Frontal cortex (tissue), 4 donors: ENCODE results near the gene ULK4. TPM values are rescaled to one million over a fixed set of nuclear protein-coding genes. Genes with fewer than 3 reads are reported as not detected.

ENCODE experiments used
- DNase-seq, 2 donors: peaks; one replicate each; pipeline ENCODE4 v3.0.0; 2012; ENCODE audit warnings: low spot score in 2 of 2
- FAIRE-seq: peaks from 2 replicates; lab custom pipeline; 2012; peaks lifted over from hg19 to GRCh38; lab: Jason Lieb, UNC
- total RNA-seq: library from RNA; depleted of rRNA; stranded (reverse); fragments of >200 nt; gene quantifications from one replicate; pipeline ENCODE4 v1.2.3, GENCODE V29; 2014
- donor health status: control.
- donor health status: control.
- donor health status: control.

The ULK4 gene
- total RNA-seq, 1 donor from 2014 or later = 17.5 TPM

DNA sequence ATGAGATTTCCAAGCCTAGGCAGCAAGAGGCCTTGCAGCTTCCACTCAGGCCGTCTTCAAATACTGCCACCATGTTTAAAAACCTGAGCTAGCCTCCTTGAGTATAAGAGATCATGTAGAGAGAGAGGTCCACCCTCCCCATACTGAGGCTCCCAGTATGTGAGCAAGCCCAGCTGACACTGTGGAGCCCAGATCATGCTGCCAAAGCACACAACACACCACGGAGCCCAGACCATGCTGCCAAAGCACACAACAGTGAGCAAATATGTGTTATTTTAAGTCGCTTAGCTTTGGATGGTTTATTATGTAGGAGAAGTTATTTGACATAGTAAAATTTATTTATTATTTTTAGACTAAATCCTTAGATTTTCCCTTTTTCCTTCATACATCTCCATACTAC is 428.9 kb downstream of the ULK4 start:
- DNase-seq (no peak), FAIRE-seq (no peak)

DNA sequence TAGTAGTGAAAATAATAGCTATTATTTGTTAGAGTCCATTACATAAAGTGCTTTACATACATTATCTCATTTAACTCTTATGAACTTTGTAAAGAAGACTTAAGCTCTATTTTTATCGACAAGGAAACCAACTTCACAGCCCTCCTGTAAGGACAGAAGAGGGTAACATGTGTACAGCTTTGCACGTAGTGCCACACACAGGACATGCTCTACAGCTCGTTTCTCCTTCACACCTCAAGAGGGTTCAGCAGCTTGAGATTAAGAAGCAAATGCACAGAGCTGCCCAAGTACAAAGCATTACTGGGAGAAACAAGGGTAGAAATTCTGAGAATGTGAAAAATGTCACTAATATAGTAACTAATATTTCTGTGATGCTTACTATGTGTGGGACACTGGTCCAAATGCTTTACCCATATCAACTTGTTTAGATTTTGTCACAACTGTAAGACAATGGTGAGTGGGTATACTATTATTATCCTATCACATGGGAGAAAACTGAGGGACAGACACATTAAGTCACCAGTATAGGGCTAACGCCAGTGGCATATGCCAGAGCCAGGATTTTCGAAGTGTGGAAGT is 434.8 kb downstream of the ULK4 start:
- FAIRE-seq = no peak

DNA sequence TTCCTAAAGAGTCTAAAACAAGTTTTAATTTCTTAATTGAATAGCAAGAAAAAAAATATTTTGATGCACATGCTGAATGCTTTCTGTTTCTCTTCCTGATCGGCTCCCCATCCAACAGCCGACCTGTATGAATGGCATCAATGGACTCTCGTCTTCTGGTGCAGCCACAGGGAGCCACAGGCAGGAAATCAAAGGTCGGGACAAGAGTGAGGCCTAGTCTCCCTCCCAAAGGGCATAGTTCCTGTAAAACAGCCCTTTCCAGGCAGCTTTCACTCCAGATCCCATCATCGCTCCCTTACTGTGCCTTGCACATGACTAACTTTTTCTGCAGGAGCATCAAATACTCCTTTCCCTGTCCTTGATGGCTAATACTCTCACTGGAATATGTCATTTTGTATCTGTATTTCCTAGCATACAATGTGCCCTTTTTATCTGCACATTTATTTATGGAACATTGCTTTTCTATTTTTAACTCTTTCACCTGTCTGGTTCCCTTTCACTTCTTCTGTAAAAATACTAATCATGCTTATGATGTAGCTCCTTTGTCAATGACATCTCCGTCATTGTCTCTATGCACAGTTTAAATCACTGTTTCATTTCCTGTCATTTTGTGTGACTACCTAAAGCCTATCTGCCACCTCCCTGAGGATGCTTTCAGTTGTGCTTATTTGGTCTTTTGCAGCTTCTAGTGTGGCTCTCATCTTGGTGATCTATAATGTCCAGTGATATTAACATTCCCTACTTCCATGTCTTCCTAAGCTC is 436.4 kb downstream of the ULK4 start:
- DNase-seq (no peak), FAIRE-seq (no peak)

More for the DNA sequence above, 434.8 kb downstream of the ULK4 start:
- DNase-seq = no peak

DNA sequence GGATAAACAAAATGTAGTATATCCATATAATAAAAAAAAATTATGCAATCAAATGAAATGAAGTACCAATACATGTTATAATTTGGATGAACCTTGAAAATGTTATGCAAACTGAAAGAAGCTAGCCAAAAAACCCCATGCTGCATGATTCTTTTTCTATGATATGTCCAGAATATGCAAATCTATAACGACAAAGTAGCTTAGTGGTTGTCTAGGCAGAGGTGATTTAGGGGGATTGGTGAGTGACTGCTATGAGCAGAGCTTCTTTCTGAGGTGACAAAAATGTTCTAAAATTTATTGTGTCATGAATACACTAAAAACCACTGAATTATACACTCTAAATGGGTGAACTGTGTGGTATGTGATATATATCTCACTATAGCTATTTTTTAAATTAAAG is 438.0 kb downstream of the ULK4 start:
- no peak for FAIRE-seq
- no peak for DNase-seq

DNA sequence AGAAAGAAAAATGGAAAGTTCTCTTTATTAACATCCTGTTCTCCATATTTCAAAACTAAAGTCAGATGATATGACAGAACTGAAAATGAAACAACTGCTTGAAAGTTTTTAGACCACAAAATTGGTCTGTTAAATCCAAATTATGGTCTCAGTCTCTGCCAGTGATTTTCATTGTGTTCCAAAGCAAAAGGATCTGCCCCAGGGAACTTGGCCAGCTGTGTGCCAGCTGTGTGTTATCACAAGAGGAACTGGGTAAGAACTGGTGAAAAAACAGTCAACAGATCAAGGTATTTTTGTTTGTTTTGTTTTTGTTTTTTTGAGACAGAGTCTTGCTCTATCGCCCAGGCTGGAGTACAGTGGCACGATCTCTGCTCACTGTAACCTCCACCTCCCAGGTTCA is 439.3 kb downstream of the ULK4 start:
- FAIRE-seq = no peak

DNA sequence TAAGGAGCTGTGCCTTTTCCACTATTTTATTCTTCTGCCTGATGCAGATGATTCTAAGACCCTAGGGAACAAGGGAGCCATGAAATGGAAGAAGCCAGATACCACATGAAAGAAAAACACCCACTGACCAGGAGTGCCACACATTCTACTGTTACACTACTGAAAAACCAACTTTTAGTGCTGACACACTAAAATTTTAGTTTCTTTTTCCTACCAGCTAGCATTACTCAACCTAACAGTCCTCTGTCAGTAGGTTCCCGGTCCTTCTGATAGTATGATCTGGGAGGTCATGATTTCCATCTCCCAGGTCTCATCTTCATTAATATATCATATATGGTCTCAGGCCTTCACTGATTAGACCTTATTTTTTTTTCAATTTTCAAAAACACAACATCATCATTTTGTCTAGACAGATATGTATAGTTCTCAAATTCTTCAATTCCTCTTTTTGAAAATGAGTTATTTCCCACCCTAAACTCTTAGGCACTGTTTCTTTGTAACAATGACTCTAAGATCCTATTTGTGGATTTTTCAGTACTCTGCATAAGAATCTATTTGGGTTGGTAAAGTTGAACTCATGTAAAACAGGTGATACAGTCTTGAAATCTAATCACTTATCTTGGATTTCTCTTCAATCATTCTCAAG is 440.8 kb downstream of the ULK4 start:
- DNase-seq (no peak), FAIRE-seq (no peak)

More for the DNA sequence above, 439.3 kb downstream of the ULK4 start:
- DNase-seq = no peak

DNA sequence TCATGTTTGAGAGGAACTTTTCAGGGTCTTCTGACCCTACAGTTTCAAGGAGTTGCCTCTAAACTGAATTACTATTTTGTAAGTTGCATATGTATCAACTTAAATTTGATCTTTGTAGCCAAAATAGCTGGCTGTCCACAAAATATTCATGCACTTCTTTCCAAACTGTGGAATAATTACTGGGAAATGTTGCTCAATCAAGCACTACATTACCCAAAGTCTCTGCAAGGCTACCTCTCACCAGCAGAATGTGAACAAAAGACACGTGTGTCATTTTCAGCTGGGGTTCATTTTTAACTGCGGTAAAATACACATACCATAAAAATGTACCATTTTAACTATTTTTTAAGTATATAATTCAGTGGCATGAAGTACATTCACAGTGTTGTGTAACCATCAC is 442.2 kb downstream of the ULK4 start:
- no peak for FAIRE-seq
- no peak for DNase-seq

DNA sequence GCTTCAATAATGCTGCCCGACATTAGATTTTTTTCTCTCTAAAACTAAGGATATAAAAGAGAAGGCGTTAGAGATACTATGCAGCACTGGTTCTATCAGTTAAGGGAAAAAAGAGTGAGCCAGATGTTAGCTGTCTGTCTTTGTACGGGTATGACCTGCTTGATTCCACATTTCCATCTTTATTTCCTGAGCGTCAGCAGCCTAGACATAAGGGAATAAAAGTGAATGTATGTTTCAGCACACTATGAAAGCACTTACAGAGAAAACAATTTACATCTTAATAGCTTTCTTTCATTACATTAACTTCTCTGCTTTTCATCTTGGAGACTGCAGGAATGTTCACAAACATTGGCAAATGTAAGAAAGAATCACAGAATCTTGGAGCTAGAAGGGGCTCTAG is 443.3 kb downstream of the ULK4 start:
- no peak for FAIRE-seq
- no peak for DNase-seq

DNA sequence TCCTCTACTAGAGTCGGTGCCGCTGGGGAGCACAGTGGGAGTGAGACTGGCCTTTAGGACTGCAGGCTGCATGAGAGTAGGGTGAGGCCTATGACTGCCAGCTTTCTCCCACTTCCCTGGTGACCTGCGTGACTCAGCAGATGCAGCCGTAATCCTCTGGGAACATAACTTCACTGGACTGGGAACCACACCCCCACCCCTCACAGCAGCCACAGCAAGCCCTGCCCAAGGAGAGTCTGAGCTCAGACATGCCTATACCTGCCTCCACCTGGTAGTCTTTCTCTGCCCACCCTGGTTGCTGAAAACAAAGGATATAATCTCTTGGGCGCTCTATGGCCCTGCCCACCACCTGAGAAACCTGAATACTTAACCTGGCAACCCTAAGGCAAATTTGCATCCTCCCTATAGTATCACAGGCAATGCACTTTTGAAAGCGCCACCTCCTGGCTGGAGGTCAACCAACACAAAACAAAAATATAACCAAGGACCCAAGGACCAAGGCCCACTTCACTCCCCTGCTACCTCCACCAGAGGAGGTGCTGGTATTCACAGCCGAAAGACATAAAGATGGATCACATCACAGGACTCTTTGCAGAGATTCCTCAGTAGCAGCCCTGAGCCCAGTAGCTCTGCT is 453.7 kb downstream of the ULK4 start:
- DNase-seq = no peak
- FAIRE-seq = no peak

DNA sequence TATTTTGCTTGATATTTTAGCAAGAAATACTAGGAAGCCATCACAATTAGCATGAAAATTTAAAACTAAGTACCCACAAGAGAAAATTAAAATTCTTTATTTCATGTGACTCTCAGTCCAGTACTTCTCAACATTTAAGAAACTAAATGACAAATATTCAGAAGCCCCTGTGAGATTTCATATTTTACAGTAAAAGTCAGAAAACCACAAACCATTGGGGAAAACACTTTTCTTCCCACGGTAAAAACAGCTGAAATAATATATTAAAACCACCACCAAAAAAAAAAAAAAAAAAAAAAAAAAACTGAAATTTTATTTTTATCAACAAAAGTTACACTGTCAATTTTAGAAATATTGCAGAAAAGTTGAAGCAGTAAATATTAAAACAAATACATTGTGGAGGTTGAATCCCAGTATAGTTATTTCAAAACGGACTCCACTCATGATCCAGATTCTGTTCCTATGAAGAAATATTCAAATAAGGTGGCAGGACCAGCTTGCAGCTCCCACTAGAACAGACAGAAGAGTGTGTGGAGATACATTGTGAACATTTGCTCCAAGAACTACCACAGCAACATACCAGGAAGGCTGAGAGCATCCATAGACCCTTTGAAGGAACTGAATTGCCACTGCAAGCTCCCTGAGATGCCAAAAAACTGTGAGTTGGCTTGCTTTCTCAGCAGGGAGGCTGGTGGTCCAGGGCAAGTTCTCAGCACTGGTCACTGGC is 454.4 kb downstream of the ULK4 start:
- FAIRE-seq = no peak
- DNase-seq = no peak

DNA sequence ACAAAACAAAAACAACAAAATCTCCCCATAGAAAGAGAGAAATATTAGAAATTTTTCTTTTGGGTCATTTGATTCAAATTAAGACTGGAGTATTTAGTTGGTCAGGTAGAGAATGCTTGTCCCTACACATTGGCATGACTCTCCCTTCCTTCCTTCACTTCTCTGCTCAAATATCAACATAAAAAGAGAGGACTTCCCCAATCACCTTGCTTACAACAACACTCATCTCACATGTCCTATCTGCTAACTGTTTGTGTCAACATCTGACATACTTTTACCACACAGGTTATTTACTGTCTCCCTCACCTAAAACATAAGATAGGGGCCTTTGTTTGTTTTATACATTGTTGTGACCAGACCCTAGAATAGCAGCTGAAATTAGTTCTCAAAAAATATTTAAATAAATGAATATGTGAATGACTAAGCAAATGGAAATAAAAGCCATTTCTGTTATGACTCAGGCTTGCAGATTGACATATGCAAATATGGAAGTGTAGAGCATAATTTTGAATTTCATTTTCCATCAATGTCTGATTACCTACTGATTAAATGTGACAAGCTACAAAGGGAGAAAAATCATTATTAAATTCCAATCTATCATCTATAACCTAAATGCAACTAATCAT is 457.8 kb downstream of the ULK4 start:
- FAIRE-seq = no peak
- DNase-seq = no peak

DNA sequence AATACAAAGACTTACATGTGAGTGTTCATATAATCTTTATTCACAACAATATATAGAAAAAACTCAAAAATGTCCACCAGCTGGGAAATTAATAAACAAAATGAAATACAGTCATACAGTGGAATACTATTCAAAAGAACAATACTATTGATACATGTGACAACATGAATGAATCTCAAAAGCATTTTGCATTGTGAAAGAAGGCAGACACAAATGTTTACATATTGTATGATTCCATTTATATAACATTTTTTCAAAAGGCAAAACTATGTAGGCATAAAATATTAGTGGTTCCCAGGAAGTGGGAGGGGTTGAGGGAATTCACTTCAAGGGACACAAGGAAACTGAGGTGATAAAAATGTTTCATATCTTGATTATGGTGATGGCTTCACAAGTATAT is 459.4 kb downstream of the ULK4 start:
- DNase-seq (no peak), FAIRE-seq (no peak)

DNA sequence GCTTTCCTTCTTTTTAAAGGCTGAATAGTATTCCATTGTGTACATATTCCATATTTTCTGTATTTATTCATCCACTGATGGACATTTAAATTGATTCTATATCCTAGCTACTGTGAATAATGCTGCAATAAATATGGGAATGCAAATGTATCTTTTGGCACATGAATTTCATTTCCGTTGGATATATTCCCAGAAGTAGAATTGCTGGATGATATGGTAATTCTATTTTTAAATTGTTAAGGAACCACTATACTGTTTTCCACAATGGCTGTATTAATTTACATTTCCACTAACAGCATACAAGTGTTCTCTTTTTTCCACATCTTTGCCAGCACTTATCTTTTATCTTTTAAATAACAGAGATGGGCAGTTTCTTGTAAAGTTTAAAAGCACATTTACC is 459.9 kb downstream of the ULK4 start:
- DNase-seq = no peak
- FAIRE-seq = no peak

DNA sequence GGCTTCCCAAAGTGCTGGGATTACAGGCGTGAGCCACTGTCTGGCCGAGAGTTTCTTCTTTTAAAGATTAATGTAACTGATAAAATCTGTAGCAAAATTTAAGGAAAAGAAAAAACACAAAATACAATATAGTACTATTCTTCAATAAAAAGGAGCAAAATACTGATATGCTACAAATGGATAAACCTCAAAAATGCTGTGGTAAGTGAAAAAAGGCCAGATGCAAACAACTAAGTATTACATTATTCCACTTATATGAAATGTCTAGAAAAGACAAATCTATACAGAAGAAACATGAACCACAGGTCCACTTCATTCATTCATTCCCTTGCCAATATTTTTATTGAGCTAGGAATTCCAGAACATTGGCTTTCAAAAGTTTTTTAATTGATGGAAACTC is 463.1 kb downstream of the ULK4 start:
- DNase-seq (no peak), FAIRE-seq (no peak)

DNA sequence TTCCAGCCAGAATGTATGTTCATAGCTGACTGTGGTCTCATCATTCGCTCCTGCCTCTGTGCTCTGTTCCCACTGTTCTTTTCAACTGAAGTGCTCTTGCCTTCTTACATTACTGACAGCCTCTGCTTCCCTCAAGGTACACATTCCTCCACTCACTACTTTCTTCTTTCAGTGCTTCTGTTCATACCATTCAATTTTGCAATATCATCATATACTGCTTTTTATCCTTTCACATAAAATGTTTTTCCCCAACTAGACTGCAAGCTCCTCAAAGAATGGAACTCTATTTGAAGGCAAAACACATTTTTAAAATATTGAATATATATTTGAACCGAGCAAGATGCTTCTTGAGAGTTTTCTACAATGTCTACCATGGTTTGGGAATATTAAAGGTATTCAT is 471.5 kb downstream of the ULK4 start:
- FAIRE-seq (no peak), DNase-seq (no peak)

DNA sequence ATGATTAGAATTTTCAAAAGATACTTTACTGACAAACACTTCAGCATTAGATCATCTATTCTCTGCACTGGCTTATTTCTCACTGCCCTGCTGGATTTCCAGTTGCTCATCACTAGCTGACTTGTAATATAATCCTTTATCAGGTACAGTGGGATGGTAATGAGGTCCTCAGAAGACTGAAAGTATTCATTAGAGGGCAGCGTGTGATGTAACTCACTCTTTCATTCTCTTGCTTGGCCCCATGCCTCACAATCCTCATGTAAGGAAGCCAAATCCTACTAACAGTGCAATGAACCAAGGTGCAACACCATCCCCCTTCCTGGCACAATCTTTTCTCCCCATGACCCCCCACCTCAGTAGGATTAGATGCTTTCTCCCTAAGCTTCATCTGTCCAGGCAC is 472.7 kb downstream of the ULK4 start:
- FAIRE-seq = no peak
- DNase-seq = no peak

DNA sequence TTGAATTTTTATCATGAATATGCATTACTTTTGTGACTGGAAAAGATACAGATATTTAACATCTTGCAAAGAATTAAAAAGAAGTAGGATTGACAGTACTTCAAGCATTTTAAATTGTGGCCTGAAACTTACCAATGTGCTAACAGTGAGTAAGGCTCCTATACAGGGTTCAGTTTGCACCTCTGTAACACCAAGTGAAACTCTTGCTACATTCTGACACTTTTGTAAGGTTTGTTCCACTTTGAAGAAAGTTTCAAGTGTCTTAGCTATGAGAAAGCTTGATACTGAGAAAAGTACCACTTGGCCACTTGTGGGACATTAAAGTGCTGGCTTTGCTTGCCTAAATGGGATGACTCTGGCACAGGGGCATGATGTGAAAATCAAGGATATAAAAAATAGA is 473.4 kb downstream of the ULK4 start:
- no peak for FAIRE-seq
- no peak for DNase-seq

DNA sequence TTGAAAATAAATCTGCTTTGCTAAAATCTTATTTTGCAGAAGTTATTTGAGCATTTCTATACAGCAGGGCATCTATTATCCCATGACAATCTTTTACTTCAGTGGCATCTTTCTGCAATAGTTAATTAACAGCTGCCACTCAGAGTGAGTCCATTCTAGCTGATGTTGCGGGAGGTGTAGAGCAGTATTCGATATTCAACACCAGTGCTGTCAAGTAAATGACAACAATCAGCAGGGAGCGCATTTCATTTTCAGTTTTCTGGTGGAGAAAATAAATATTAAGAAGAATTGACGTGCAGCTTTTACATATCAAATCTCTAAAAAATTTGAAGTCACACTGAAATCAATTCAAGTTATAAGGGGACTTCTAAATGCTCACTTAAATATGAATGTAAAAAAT is 476.4 kb downstream of the ULK4 start:
- DNase-seq (no peak), FAIRE-seq (no peak)

DNA sequence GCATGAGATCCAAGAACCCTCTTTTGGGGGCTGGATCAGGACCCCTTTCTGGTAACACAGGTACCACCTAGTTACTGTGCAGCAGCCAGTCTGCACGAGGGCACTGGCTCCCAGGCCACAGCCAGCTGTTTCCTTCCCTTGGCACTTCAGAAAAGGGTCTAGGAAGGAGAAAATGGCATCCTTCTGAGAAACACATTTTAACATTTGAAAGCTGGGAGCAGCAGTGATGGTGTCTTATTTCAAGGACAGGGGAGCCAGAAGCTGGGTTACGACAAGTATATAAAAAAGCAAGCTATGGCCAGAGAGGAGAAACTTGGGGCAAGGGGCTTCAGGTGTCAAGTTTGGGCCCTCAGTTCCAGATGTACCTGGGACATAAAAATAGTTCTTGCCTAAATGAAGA is 479.8 kb downstream of the ULK4 start:
- no peak for FAIRE-seq
- DNase-seq = no peak

DNA sequence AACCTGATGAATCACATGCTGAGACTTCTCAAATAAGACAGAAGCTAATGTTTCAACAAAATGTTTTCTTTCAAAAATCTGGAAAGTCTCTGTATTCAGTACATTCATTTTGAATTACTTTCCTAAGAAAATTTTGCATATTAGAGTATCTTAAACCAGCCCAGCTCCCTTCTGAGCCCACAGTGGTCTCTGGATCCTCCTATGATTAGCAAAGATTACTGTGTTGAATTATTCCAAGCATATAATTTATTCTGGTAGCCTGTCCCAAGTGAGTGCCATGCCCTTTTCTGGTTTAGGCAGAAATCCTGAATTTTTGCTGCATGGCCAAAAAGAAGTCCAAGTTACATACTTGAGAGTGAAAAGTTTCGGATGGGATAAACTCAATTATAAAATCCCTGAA is 483.6 kb downstream of the ULK4 start:
- DNase-seq = no peak

More for the DNA sequence above, 483.6 kb downstream of the ULK4 start:
- no peak for FAIRE-seq
